C1 segment of cervical spinal cord (tissue), 14 donors: Measurements from ENCODE around the gene MMAB.
A peak's percentile ranks its signal among the peaks of the same experiment; 100 is the strongest.

Source experiments
- DNase-seq, 14 donors: peaks; one replicate each; lab custom pipeline; 2025; lab: John Stamatoyannopoulos, UW

Gene MMAB

DNA sequence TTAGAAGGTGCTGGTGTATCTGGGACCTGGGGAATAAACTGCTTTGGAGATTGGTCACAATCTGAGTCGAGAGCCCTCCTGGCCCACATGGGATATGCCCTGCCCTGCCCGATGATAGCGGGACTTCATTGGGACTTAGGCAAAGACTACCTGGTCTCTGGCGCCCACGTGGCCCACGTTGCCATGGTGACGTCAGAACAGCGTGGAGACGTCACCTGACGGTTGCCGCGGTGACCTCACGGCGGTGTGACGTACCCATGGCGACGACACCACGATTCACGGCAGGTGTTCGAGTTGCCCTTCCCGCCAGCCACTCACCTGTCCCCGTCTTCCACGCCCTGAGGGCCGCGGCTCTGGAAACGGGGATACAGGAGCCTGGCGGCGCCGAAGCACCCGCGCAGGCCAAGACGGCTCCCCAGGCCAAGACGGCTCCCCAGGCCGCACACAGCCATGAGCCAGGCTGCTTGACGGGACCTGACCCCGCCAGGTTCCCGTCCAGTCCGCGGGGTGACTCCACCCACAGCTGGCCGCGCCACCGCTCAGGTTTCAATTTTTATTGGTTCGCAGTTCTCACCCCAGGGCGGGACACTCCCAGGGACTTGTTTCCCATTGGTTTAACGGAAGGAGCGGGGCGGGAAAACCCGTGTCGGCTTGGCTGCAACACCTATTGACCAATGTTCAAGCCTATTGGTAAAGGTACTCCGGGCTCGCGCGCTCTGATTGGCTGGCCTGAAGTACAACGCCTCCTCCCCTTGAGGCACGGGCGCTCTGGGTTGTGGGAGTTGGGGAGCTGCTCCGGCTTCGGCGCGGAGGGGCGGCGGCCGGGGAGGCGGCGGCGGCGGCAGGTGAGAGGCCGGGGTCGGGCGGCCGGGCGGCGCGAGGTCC lies at the start of gene MMAB, which contains the start of gene MVK:
Gene MMAB (minus strand): TSS at position 476 of the 885 bp plus-strand sequence. CDS start 24 bp downstream, at position 452.
Gene MVK (plus strand): TSS at position 766 of the 885 bp plus-strand sequence. CDS start 1,029 bp downstream, outside the sequence.
- DNase-seq = peak; percentile 69 to 99 (median 98)

DNA sequence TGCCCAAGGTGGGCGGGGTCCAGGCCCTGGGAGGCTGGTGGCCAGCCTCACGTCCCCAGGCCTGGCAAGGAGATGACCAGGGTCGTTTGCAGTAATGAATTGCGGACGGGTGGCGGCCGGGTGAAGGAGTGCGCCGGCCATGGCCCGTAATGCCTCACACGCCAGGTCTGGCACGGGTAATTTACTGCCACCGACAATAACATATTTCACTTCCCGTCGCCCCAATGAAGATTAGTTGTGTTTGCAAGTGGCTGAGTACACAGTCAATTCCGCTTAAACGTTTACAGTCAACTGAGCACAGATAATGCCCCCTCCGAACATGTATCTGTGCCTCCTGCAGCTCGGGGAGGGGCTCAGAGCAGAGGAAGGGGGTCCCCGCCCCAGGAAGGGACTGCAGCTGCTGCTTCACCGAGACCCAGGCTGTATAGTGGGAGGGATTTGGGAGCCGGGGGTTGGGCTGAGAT lies 48.6 kb upstream of the MMAB start:
- DNase-seq = no peak

DNA sequence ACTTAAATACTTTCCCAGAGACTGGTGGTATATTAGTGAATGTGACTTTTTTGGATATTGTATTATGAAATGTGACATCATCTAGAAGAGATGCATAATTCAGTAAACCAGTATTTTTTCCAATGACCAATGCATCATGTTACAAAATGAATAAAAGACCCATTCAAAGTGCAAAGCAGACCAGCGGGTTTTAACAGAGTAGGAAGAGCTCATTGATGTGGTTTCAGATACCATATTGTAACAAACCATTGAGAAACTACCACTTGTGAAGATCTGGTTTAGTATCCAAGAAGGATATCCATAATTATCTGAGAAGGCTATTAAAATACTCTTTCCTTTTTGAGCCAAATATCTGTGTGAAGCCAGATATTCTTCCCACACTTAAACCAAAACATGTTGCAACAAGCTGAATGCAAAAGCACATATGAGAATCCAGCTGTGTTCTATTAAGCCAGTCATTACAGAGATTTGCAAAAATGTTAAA lies 47.9 kb upstream of the MMAB start:
- no peak for DNase-seq

DNA sequence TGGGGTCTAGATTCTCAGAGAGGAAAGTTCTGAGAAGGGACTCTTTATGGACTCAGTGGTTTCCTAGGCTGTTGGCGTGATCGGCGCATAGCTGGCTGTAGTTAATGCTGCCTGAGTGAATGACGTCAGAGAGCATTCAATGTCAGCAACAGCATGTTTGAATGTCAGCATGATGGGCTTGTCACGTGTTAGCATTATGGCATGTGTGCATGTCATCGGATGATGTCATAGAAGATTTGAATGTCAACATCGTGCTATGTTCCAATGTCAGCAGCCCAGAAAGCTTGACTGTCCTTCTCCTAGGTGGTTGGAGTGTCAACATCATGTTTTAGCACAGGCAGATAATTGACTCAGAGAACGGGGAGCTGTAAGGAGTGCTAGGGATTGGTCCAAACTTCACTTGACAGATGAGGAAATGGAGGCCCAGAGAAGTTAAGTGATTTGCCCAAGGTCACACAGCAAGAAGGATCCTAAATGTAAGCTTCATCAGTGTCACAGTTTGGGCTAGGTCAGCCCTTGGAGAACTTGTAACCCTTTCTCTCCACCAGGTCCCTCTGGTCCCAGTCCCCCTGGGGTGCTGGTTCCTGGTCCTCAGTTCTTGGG lies 45.8 kb upstream of the MMAB start:
- no peak for DNase-seq

DNA sequence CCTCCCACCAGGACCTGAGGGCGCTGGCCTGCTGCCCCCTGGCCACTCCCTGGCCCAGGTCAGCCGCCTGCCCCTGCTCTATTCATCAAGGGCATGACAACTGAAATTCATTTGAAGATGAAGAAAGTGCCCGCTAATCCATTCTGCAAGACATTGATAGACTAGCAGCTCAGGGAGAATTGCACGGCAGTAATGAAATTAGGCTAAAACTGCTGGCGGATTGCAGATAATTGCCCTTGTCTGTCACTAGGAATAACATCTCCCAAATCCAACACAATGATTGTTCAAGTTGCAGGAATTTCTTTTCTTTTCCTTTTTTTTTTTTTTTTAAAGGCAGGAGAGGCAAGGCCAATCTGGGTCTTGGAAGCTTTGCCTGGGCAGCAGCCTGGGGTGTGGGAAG lies 44.8 kb upstream of the MMAB start:
- no peak for DNase-seq

DNA sequence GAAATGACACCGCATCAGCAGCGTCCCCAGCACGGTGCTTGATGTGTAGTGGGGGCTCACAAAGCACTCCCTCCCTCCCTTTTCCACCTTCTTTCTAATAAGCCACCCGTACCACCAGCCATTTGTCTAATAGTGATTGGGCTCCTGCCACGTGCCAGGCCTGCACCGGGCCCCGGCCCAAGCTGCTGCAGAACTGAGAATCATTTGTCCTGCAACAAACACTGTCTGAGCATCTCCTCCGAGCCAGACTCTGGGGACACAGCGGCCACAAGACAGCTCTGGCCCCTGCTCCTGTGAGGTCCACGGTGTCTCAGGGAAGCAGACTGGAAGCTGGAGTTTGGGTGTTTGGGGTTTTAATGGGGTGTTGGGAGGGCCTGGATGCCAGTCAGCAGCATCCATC lies 44.2 kb upstream of the MMAB start:
- peak in 12 of 14 donors; percentile 25 to 83 (median 68) for DNase-seq

DNA sequence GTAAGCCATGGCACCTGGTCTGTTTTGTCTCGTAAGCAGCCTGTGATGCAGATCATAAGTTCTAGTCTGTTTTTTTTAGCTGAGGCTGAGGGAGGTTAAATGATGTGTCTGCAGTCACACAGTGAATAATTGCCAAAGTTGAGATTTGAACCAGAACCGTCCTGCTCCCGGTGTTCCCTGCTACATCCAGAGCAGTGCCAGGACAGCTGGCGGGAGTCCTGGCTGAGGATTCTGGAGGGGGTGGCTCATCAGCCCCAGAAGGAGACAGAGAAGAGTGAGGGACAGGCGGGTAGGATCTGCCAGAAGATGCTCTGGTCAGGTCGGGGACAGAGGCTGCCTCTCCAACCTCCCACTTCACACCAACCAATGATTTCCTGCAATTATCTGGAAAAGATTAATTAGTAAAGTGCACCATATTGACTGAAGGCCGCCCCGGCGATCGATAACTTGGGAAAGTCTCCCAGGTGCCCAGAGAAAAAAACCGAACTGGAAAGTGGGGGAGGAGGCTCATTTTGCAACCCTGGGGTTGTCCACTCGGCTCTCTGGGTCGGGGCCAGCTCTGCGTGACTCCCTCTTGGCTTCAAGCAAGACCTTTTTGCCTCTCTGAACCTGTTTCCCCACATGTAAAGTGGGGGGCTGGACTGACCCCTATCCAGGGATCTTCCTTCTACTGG lies 42.4 kb upstream of the MMAB start:
- no peak for DNase-seq

DNA sequence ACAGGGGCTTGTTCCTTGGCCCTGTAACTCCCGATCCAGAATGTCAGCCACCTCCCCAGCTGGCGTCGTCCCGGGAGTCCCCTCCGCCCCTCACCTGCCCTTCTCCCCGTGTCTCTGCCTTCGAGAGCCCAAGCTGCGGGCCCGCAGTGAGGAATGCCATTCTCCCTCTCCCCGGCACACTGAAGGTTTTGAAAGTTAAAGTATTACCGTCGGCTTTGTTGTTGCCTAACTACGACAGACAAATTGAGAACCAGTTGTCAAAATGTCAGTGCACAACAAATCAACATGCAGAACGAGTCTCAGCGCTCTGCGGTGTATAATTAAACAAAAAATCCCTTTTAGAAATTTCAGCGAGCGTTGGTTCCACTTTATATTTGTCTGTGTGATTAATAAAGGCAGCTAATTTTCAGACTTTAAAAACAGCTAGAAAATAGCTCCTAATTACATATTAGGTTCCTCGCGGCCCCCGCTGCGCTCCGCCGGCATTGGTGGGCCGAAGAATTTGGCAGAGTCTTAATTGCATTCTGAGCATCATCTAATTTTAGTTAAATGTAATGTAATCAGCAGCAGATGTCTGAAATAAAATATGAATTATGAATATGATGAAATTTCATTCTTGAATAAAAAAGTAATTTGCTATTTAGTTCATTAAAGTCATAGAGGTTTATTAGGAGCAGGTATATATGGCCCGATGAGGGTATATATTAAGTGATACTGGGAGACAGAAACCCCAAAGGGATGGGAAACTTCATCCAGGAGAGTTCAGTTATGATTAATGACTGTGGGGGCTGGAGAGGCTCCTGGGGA lies 40.5 kb upstream of the MMAB start:
- DNase-seq = no peak

DNA sequence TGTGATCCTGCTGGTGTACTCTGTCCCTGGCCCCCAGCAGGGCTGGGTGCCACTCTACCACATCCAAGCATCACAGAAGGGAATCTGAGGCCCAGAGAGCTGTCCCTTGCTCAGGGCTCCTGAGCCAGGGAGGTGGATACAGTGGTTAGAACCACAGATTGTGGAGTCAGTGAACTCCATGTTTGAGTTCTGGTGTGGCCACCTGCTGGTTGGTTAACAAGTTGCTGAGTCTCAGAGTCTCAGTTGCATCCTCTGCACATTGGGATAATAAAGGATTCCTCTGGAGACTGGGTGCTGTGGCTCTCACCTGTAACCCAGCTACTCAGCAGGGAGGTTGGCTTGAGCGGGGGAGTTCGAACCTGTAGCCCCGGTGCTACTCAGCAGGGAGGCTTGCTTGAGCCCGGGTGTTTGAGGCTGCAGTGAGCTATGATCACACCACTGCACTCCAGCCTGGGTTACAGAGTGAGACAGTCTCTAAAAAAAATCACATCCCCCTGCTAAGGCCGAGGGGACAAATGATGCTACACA lies 39.7 kb upstream of the MMAB start:
- DNase-seq = no peak

DNA sequence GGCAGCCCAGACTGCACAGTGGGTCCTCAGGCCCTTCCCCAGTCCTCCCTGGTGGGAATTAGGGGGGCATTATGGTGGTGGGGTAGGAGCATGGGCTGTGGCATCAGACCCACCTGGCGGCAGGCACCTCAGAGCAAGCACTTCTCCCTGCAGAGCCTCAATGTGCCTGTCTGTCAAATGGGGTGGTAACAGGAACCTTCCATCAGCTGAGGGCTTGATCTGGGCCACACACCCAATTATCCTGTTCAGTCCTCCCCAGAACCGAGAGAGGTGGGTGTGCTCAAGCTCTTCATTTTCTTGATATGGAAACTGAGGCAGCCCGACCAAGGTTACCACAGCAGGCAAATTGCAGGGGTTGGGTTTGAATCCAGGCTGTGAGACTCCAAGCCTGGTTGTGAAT lies 38.7 kb upstream of the MMAB start:
- no peak for DNase-seq

DNA sequence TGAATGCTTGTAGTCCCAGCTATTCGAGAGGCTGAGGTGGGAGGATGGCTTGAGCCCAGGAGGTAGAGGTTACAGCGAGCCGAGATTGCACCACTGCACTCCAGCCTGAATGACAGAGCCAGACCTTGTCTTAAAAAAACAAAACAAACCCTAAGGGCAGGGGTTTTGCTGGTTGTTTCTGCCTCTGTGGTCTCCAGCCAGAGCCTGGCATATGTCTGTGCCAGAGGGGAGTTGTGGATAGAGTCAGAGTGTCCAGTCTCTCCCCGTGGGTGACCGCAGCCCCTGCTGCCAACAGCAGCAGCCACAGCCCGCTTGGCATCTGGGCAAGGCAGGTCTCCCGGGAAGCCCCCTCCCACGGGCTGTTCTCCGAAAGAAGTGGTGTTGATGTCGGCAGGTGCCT lies 37.9 kb upstream of the MMAB start:
- DNase-seq = no peak

DNA sequence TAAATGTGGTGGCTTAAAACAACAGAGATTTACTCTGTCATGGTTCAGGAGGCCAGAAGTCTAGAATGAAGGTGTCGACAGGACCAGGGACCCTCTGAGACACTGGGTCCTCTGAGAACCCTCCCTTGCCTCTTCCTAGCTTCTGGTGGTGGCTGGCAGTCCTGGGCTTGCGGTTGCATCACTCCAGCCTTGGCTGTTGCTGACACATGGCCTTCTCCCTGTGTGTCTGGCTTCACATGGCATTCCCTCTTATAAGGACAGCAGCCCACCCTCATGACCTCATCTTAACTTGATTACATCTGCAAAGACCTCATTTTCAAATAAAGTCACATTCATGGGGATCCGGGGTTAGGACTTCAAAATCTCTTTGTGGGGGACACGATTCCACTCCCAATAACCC lies 37.2 kb upstream of the MMAB start:
- DNase-seq = no peak

DNA sequence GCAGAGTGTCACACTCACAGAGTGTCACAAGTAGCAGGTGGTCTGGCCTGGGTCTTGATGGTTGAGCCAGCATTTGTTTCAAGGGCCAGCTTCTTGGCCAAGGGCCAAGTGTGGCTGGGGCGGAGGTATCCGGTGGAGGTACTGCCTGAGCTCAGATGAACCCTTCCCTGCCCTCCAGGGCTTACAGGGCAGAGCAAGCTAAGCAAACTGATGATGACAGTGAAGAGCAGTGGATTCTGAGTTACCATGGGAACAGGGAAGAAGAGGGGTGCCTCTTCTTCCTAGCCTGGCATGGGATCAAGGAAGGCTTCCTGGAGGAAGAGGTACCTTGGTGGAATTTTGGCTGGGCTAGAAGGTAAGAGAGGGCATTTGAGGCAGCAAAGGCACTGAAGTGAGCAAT lies 36.0 kb upstream of the MMAB start:
- no peak for DNase-seq

DNA sequence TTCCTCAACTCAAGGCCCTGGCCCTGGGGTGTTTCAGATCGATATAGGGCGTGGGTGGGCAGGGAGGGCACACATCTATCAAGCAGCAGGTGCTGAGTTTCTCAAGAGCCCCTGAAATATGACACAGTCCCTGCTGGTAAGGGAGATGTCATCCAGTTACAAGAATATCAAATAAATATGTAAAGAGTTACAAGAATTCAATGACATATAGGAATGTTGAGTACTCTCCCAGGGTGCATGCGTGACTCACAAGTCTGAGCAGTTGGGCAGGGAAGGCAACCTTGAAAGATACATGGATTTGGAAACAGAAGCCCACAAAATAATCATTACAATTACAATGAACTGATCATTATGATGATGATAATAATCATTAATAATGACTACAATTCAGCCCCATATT lies 35.5 kb upstream of the MMAB start:
- DNase-seq = no peak

DNA sequence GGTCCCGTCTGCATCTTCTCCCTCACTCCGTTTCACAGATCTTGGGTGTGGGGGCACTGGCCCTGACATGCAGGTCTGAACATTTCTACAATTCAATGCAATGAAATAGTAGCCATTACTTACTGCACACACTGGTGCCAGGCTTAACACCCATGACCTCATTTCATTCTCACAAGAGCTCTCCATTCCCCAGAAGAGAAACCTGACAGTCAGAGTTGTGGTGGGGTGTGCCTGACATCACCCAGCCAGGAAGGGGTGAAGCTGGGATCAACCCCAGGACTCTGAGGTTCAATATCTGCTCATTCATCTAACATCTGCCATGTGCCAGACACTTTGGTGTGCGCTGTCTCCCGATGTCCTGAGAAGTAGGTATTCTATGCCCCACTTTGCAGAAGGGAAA lies 35.0 kb upstream of the MMAB start:
- no peak for DNase-seq

DNA sequence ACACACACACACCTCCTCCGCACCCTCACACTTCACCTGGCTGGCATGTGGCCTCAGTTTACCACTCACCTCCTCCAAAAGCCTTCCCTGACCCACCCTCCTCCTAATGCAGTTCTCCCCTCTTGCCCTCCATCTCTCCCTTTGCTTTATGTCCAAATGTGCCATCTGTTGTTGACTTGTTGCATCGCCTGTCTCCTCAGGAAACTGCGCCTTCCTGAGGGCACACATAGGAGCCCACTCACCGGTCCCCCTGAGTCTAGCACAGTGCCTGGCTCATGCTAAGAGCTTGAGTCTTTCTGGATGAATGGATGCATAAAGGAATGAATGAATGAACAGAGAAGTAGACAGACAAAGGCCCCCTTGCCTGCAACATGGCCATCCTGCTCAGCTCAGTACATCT lies 34.3 kb upstream of the MMAB start:
- no peak for DNase-seq

DNA sequence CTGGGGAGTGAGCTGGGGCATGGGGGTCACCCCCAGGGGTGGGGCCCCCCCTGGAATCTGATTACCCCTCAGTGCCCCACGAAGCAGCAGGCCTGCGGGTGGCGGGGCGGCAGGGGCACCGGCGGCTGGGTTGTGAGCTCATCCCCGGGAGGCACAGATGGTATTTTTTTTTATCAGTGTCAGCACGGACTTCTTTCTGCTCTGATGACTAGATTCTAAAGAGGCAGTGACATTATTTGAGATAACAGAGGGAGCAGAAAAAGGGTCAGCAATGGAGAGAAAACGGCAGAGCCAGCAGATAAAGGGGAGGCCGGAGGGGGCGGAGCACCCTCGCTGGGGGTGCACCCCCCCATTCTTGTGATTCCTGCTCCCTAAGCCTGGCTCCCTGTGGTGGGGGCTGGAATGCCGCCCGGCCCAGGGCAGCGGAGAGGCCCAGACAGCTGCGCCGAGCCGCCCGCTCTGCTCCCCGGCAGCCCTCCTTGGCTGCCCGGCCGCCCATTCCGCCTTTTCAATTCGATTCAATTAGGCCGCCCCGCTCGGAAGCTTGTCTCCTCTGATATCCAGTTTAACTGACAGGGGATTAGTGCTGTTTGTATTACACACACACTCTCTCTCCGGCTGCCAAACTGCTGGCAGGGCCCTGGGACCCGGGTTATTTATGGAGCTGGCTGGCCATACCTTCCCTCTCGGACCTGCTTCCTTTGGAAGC lies 33.2 kb upstream of the MMAB start:
- peak in 10 of 14 donors; percentile 14 to 66 (median 32) for DNase-seq

DNA sequence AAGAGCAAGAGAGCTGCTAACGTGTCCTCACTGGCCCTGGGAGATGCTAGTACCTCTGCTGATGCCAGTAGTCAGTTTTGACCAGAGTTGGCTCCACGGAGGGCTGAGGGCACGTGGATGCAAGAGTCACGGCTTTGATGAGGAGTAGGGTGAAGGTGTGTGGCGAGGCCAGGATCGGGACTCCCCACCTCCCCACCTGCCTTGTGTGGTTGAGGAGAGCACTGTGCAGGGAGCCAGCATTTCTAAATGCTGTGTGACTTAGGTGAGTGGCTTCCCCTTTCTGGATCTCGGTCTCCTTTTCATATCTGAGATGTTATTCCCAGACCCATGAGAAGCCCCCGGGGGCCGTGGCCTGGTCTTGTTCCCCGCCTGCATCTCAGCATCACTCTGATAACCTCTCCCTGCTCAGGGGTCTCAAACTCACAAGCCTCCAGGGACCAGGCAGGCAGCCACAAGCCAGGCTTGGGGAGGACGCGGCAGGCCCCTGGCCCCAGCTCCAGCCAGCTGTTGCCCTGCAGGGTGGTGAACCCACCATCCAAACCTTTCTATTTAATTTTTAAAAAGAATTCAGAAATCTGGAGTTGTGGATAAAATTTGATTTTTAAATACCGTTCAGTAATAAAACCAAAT lies 32.4 kb upstream of the MMAB start:
- peak in 1 of 14 donors; percentile 31 for DNase-seq

DNA sequence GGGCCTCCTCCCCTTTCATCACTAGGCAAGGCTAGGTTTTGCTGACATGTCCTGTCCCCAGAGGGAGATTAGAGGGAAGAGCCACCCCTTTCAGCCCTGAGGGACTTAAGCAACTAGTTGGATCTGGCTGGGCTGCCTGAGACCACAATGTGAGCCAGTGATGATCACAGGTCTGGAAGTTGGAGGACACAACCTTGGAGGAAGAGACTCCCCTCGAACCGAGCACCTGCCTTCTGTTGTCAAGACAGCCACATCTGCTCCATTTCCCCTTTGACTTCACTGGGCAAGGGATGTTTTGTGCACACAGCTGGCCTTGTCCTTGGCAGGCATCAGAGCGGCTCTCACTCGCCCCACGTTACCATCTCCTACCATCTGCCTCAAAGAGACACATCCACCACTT lies 31.7 kb upstream of the MMAB start:
- no peak for DNase-seq

DNA sequence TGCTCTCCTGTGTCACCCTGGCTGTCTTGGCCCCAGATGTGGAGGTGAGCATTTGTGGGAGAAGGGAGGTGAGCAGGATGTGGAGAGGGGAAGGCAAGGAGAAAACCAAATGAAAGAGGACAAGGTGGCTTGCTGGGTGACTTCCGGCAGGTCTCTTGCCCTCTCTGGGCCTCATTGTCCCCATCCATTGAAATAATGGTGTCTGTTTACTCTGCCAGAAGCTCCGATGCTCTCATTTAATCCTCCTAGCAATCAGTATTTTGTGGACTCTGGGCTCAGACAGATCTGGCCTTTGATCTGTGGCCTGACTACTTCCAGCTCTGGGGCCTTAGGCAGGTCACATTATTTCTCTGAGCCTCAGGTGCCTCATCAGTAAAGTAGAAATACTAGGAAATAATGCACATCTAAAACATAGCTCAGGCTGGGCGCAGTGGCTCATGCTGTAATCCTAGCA lies 30.9 kb upstream of the MMAB start:
- no peak for DNase-seq
